ENCODE results near the gene SLC9A5. TPM values are rescaled to one million over a fixed set of nuclear protein-coding genes. Genes with fewer than 3 reads are reported as not detected.

Gene SLC9A5
- total RNA-seq, 1 experiment from 2014 or later, result 1.1 TPM

DNA sequence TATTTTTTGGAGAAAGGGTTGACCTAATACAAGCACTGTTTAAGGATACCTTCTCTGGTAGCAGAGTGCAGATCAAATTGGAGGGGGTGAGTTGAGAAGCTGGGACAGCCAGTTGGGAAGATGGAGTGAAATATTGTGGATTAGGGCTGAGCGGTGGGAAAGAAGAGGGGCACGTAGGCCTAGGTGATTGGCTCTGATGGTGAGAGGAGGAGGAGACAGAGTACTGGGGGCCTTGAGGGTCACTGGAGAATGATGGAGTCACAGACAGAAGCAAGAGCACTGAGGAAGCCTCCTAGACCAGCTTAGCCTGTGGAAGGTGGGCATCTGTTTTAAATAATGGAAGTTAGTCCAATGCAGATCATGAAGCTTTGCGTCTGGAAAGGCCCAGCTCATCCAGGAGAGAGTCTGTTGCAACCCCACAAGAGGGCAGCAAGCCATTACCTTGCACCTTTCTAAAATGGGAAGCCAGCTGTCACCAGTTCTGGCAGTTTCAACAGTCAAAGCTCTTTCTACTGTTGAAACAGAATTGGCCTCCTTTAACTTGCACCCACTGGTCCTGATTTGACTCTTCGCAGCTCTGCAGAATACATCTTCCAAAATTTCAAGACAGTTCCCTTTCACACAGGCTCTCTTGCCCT lies 11.8 kb downstream of the SLC9A5 start:
- intact Hi-C loops (cut with micrococcal nuclease), result loop anchor here (1.0 to 5.0 kb wide), 2 partner anchors 79 to 157 kb away; partner anchors contain the start of gene ZDHHC1
- Histone ChIP-seq H3K27ac (ENCODE audit: low read length) (no peak overlapping the region), H3F3A (ENCODE audit: low read length, unreplicated experiment) (no peaks in the 10 kb centered on the region), H3K4me1 (ENCODE audit: insufficient read depth, low read length) (no peaks in the 10 kb centered on the region), H3K9me3 (ENCODE audit: low read length) (no peaks in the 10 kb centered on the region), H3K4me2 (ENCODE audit: low read length) (no peak overlapping the region), H2AFZ (ENCODE audit: low read length) (no peak overlapping the region), H3K9me2 (replicated peaks; ENCODE audit: low read length) (no peaks in the 10 kb centered on the region), H4K20me1 (ENCODE audit: low read length) (no peaks in the 10 kb centered on the region), H3K27me3 (ENCODE audit: low read length) (no peaks in the 10 kb centered on the region), H3K9ac (ENCODE audit: low read length) (no peak overlapping the region), H3K79me2 (ENCODE audit: low read length) (no peaks in the 10 kb centered on the region), H3K4me3 (ENCODE audit: low read length) (no peak overlapping the region), H3K36me3 (ENCODE audit: low read depth, low read length) (no peaks in the 10 kb centered on the region)
- ATAC-seq (peak; percentile 80), DNase-seq (peak; percentile 52)
- BruUV-seq (replicated peaks), result no TSS peak
- TF ChIP-seq, protein P1, sequence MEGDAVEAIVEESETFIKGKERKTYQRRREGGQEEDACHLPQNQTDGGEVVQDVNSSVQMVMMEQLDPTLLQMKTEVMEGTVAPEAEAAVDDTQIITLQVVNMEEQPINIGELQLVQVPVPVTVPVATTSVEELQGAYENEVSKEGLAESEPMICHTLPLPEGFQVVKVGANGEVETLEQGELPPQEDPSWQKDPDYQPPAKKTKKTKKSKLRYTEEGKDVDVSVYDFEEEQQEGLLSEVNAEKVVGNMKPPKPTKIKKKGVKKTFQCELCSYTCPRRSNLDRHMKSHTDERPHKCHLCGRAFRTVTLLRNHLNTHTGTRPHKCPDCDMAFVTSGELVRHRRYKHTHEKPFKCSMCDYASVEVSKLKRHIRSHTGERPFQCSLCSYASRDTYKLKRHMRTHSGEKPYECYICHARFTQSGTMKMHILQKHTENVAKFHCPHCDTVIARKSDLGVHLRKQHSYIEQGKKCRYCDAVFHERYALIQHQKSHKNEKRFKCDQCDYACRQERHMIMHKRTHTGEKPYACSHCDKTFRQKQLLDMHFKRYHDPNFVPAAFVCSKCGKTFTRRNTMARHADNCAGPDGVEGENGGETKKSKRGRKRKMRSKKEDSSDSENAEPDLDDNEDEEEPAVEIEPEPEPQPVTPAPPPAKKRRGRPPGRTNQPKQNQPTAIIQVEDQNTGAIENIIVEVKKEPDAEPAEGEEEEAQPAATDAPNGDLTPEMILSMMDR (conservative IDR thresholded peaks at IDR 0.05; ENCODE audit: low read depth, low read length), result peak; percentile 75
- no peak for TF ChIP-seq EZH2phosphoT487 (IDR thresholded peaks at IDR 0.05; ENCODE audit: borderline replicate concordance, low read length)
- TF ChIP-seq EZH2 (IDR thresholded peaks at IDR 0.05; ENCODE audit: low read length, unreplicated experiment), result no peak
- POLR2A ChIA-PET (ENCODE audit: unreplicated experiment), result interaction anchor here (0.6 kb wide), 1 partner anchor 77 kb away, joined by 4 read pairs; no protein-coding TSS in a partner anchor
- CTCF ChIA-PET, result interaction anchor here (0.6 to 1.1 kb wide), 12 partner anchors 12 to 168 kb away, joined by 3 to 21 read pairs (median 5); partner anchors contain the start of genes FHOD1 and SLC9A5

DNA sequence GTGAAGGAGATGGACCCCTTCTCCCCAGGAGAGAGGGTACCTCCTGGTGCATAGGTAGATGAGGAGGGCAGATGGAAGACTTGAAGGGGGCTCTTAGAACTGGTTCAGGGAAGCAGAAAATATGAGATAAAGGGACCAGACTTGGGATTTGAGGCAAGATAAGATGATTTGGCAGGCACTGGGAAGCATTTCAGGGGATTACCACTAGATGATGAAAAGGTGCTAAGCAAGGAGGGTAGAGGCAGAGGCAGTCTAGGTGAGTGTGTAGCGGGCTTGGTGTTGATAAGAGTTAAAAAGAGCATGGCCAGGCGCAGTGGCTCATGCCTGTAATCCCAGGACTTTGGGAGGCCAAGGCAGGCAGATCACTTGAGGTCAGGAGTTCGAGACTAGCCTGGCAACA lies 14.4 kb downstream of the SLC9A5 start:
- ChIA-PET CTCF (no interaction called here), POLR2A (ENCODE audit: unreplicated experiment) (no interaction called here)
- H3F3A ChIP-seq (ENCODE audit: low read length, unreplicated experiment), result no peaks in the 10 kb centered on the region
- H2AFZ ChIP-seq (ENCODE audit: low read length), result no peak overlapping the region
- H3K27ac ChIP-seq (ENCODE audit: low read length), result no peak overlapping the region
- BruUV-seq (replicated peaks), result no TSS peak
- no peaks in the 10 kb centered on the region for H3K36me3 ChIP-seq (ENCODE audit: low read depth, low read length)
- ATAC-seq, result no peak
- no peak for DNase-seq
- H3K4me3 ChIP-seq (ENCODE audit: low read length), result no peak overlapping the region
- no peaks in the 10 kb centered on the region for H3K27me3 ChIP-seq (ENCODE audit: low read length)
- 0 out of 2 replicates have a peak, but pooled peaks cover 4% of the 10 kb centered on the region for H3K4me1 ChIP-seq (ENCODE audit: insufficient read depth, low read length)
- no peaks in the 10 kb centered on the region for H4K20me1 ChIP-seq (ENCODE audit: low read length)
- no peak overlapping the region for H3K9ac ChIP-seq (ENCODE audit: low read length)
- TF ChIP-seq, protein P1 (conservative IDR thresholded peaks at IDR 0.05; ENCODE audit: low read depth, low read length), result no peak
- TF ChIP-seq EZH2phosphoT487 (IDR thresholded peaks at IDR 0.05; ENCODE audit: borderline replicate concordance, low read length), result no peak
- no peak for TF ChIP-seq EZH2 (IDR thresholded peaks at IDR 0.05; ENCODE audit: low read length, unreplicated experiment)
- no peaks in the 10 kb centered on the region for H3K79me2 ChIP-seq (ENCODE audit: low read length)
- no peaks in the 10 kb centered on the region for H3K9me2 ChIP-seq (replicated peaks; ENCODE audit: low read length)
- H3K4me2 ChIP-seq (ENCODE audit: low read length), result no peak overlapping the region
- intact Hi-C loops (cut with micrococcal nuclease), result loop anchor here (5.0 kb wide), 1 partner anchor 154 kb away; the partner anchor contains the start of gene ZDHHC1
- H3K9me3 ChIP-seq (ENCODE audit: low read length), result no peaks in the 10 kb centered on the region

DNA sequence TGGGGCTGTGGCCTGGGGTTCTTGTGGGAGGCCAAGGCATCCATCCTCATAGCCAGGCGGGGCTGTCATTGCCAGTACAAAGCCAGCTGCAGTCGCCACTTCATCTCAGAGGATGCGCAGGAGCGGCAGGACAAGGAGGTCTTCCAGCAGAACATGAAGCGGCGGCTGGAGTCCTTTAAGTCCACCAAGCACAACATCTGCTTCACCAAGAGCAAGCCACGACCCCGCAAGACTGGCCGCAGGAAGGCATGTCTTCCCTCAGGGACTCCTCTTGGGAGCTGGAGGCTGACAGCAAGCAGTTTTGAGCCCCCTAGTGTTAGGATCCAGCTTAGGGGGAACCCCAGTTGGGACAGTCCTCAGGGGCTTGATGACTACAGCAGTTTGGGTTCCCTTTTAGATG lies 15.5 kb downstream of the SLC9A5 start:
- DNase-seq, result no peak
- Histone ChIP-seq H3K27ac (ENCODE audit: low read length) (no peak overlapping the region), H4K20me1 (ENCODE audit: low read length) (no peaks in the 10 kb centered on the region), H3K9me2 (replicated peaks; ENCODE audit: low read length) (no peaks in the 10 kb centered on the region), H3K4me2 (ENCODE audit: low read length) (no peak overlapping the region), H3K9ac (ENCODE audit: low read length) (no peak overlapping the region), H3K79me2 (ENCODE audit: low read length) (no peaks in the 10 kb centered on the region), H3K4me1 (ENCODE audit: insufficient read depth, low read length) (peaks cover 6% of the 10 kb centered on the region; the same call in 1 of the 2 replicates), H3K9me3 (ENCODE audit: low read length) (no peaks in the 10 kb centered on the region), H3F3A (ENCODE audit: low read length, unreplicated experiment) (no peaks in the 10 kb centered on the region), H3K27me3 (ENCODE audit: low read length) (no peaks in the 10 kb centered on the region), H3K36me3 (ENCODE audit: low read depth, low read length) (no peaks in the 10 kb centered on the region), H2AFZ (ENCODE audit: low read length) (no peak overlapping the region), H3K4me3 (ENCODE audit: low read length) (no peak overlapping the region)
- ChIA-PET CTCF (no interaction called here), POLR2A (ENCODE audit: unreplicated experiment) (no interaction called here)
- no TSS peak for BruUV-seq (replicated peaks)
- intact Hi-C loops (cut with micrococcal nuclease), result loop anchor here (5.0 kb wide), 1 partner anchor 153 kb away; the partner anchor contains the start of gene ZDHHC1
- ATAC-seq, result no peak
- no peak for TF ChIP-seq EZH2 (IDR thresholded peaks at IDR 0.05; ENCODE audit: low read length, unreplicated experiment)
- TF ChIP-seq, protein P1 (conservative IDR thresholded peaks at IDR 0.05; ENCODE audit: low read depth, low read length), result no peak
- TF ChIP-seq EZH2phosphoT487 (IDR thresholded peaks at IDR 0.05; ENCODE audit: borderline replicate concordance, low read length), result no peak

Data from PC-3 (cell line).